HG03103 (cell line): ENCODE data around the gene PDE6H.

ENCODE experiments used
- ATAC-seq: cut with Tn5 transposase; IDR thresholded peaks from one replicate; pipeline ENCODE4 v1.9.1; 2021; ENCODE audit warnings: low read depth; ENCODE audit not compliant: unreplicated experiment

PDE6H gene

DNA sequence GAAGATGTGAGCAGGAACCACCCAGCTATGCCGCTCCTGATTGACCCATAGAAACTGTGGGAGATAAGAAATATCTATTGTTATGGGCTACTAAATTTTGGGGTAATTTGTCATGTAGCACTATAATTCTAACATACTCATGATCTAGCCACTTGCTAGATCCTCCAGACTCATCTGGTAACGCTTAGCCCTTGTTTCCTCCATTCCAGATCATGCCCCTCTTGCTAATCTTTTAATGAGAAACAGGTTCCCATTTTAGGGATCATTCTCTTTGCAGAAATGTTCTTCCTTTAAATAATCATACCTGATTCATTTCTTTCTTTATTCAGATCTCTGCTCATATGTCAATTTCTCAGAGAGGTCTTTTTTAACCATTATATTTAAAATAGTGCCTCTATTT is 7.6 kb upstream of the PDE6H start:
- no peak for ATAC-seq

DNA sequence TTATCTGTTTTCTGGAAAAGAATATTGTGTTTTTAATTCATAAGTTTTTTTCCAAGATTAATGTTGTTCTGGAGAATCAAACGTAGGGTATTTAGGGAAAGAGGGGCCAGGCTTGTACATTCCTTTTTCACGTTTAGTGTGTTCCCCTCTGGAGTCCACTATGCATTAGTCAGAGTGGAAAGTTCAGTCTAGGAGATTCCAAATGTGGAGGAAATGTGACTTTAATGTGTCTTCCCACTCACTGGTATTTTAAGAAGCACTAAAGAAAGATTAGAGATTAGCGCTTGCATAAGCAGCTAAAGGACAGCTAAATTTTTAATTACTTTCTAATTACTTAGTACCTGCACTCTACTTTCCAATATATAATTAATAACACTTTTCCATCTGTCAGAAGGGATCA is 4.4 kb upstream of the PDE6H start:
- no peak for ATAC-seq

DNA sequence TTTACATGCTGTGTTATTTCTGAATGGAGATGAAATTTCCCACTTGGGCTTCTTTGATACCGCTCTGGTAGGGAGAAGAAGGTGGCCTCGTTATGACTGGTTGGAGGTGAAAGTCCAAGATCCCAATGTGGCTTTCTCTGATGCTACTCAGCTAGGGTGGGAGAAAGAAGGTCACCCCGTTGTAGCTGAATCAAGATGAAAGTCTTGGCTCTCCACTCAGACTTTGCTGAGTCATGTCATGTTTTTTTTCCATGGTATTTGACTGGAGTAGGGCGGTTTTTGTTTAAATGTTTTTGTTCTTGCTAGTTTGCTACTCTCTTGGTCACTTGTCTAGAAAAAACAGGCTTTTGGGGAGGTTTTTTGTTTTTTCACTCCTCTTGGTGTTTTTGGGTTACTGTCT is 2.4 kb upstream of the PDE6H start:
- ATAC-seq: no peak

GRCh38 chr12:14974633-14975032 is 1.8 kb downstream of the PDE6H start:
- ATAC-seq: no peak

DNA sequence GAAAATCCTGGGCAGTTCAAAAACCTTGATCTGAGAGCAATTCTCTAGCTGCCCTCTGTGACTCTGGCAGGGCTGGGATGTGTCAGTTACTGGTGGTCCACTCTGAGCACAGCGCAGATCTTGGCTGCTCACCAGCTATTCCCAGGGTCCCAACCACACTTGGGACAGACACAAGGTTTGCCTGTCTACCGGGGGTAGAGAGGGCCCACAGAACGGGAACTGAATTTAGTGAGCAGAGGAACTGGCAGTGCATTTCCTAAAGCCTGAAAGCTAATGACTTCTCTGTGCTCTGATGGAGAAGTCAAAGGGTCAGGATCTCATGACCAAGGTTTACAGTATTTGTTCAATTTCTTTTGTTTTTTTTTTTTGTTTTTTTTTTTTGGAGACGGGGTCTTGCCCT is 2.6 kb downstream of the PDE6H start:
- ATAC-seq: no peak

- ATAC-seq: no peak
These were observed 3.8 kb downstream of the PDE6H start for GRCh38 chr12:14976658-14977057.

GRCh38 chr12:14979468-14979867 is 6.6 kb downstream of the PDE6H start:
- ATAC-seq: no peak

- no peak for ATAC-seq
These were observed 8.2 kb downstream of the PDE6H start for GRCh38 chr12:14981049-14981448.

- no peak for ATAC-seq
These were observed 9.7 kb downstream of the PDE6H start for GRCh38 chr12:14982562-14982961.

- ATAC-seq: no peak
These were observed 10.1 kb downstream of the PDE6H start for GRCh38 chr12:14982991-14983390.

DNA sequence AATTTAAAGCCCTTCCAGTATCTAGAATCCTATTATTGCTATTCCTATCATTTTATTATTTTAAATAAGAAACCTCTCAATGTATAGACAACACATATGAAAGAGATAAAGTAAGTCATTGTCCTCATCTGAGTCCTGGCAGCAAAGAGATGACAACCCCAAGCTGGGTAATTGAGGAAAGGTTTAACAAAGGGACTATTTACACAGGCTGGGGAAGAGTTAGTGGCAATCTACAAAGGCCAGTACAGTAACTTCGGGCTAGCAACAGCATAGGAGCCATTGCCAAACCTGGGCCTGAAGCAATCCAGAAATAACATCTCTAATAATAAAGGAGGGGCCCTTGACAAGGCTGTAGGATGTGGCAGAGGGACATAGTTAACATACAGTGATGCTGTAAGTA is 11.2 kb downstream of the PDE6H start:
- ATAC-seq: no peak

DNA sequence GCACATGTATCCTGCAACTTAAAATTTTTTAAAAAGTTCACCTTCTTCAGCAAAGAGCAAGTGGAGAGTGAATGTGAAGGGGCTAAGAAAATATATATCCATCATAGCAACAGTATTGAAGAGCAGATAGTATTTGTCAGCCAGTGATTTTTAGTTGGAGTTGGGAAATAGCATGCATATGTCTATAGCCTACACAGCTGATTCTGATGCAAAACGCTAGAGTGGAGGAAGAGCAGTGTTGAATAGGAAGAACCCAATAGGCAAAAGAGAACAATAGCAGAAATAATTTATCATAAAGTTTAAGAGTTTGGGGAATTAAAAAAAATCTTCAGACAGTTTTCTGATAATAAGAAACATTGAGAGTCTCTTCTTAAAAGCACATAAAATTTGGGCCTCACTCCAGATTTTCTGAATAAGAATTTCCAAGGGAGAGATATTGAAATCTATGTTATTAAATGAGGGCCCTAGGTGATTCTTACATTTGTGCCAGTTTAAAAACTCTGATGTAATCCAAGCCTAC is 12.0 kb downstream of the PDE6H start:
- no peak for ATAC-seq

DNA sequence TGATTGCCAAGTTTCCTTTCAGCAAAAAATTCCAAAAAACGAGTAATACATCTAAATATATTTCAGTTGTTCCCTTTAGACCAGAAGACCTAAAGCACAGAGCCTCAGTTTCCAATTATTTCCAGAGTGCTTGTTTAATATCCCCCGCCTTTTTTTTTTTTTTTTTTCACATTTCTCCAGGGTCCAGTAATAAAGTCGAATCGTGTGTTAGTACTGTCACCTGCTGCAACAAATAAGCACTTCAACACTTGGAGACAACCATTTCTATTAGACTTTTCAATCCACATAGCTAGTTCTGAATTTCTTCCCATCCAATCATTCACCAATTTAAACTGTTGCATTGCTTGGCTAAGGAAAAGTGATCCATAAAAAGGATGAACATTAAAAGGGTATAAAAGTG is 13.6 kb downstream of the PDE6H start:
- no peak for ATAC-seq

- ATAC-seq: no peak
These were observed 15.2 kb downstream of the PDE6H start for GRCh38 chr12:14988035-14988434.

DNA sequence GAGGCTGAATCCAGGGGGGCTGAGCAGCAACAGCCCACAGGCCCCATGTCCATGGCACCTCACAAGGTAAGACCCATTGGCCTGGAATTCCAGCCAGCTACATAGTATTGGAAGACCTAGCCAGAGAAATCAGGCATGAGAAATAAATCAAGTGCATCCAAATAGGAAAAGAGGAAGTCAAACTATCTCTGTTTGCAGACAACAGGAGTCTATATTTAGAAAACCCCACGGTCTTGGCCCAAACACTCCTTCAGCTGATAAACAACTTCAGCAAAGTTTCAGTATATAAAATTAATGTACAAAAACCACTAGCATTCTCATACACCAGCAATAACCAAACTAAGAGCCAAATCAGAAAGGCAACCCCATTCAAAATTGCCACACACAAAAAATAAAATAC is 16.9 kb downstream of the PDE6H start:
- ATAC-seq: peak; percentile 41

- no peak for ATAC-seq
These were observed 18.2 kb downstream of the PDE6H start for GRCh38 chr12:14991069-14991468.

DNA sequence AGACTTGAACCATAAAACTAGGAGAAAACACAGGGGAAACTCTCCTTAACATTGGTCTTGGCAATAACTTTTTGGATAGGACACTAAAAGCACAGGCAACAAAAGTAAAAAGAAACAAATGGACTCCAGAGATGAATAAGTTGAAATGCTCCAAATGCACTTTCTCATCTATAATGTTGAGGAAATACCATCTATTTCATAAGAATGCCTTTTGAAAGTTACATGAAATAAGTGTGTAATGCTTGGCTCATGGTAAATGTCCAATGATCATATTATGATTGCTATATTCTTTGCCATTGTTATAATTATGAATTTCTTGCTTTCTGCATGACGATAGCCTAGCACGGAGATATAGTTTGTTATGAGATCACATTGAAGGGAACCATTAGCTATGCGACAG is 19.8 kb downstream of the PDE6H start:
- no peak for ATAC-seq

- no peak for ATAC-seq
These were observed 20.3 kb downstream of the PDE6H start for GRCh38 chr12:14993117-14993516.

GRCh38 chr12:14993537-14994266 is 20.9 kb downstream of the PDE6H start:
- ATAC-seq: no peak

DNA sequence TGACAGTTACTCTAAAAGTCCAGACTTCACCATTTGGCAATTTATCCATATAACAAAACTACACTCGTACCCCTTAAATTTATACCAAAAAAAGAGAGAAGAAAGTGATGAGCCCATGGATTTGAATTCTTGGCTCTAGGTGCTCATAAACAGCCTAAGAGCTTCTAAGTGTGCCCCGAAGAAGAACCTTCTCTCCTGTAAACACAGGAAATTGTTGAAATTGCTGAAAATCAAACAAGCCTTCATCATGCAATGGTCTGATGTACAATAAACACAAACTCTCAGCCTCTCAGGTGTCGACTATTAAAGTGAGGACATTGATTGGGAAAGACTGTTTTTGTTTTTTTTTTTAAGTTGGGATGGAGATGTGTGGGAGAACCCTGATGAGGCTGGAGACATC is 21.8 kb downstream of the PDE6H start:
- ATAC-seq: no peak

GRCh38 chr12:14995583-14996425 is 23.0 kb downstream of the PDE6H start:
- ATAC-seq: no peak

GRCh38 chr12:14997998-14998397 is 25.2 kb downstream of the PDE6H start:
- no peak for ATAC-seq
